ENCODE results near the gene CD58.

The CD58 gene

GRCh38 chr1:116537898-116538297 lies 32.9 kb downstream of the CD58 start:
- POLR2A ChIA-PET, result no interaction called here
- CTCF ChIA-PET, result no interaction called here

GRCh38 chr1:116537040-116537831 lies 33.6 kb downstream of the CD58 start:
- CTCF ChIA-PET, result no interaction called here
- TF ChIP-seq BHLHE40 (IDR thresholded peaks at IDR 0.05; ENCODE audit: borderline replicate concordance) (no peak), ELF4 (IDR thresholded peaks at IDR 0.05) (no peak), SUZ12 (IDR thresholded peaks at IDR 0.05) (no peak), FOXA1 (IDR thresholded peaks at IDR 0.05) (no peak), FOXM1 (IDR thresholded peaks at IDR 0.05; ENCODE audit: borderline replicate concordance) (no peak), FOXK2 (IDR thresholded peaks at IDR 0.05) (no peak), ARNT (IDR thresholded peaks at IDR 0.05) (no peak), PKNOX1 (IDR thresholded peaks at IDR 0.05) (no peak; the same call in 1 of the 2 replicates), TARDBP (IDR thresholded peaks at IDR 0.05) (no peak), HDGF (IDR thresholded peaks at IDR 0.05; ENCODE audit: borderline replicate concordance) (no peak), NFRKB (IDR thresholded peaks at IDR 0.05) (no peak), SP1 (IDR thresholded peaks at IDR 0.05) (no peak), ZNF384 (IDR thresholded peaks at IDR 0.05) (no peak), LEF1 (IDR thresholded peaks at IDR 0.05; ENCODE audit: borderline replicate concordance) (no peak), CTBP1 (IDR thresholded peaks at IDR 0.05; ENCODE audit: borderline replicate concordance) (no peak), L3MBTL2 (conservative IDR thresholded peaks at IDR 0.05) (no peak)

More at GRCh38 chr1:116537898-116538297, 32.9 kb downstream of the CD58 start:
- TF ChIP-seq ZNF384 (IDR thresholded peaks at IDR 0.05) (no peak), FOXM1 (IDR thresholded peaks at IDR 0.05; ENCODE audit: borderline replicate concordance) (no peak), ARNT (IDR thresholded peaks at IDR 0.05) (no peak), BHLHE40 (IDR thresholded peaks at IDR 0.05; ENCODE audit: borderline replicate concordance) (no peak), SP1 (IDR thresholded peaks at IDR 0.05) (no peak), L3MBTL2 (conservative IDR thresholded peaks at IDR 0.05) (no peak)
- DNase-seq (ENCODE audit: extremely low spot score), result no peak

GRCh38 chr1:116534014-116534739 lies 36.6 kb downstream of the CD58 start:
- ChIA-PET CTCF (no interaction called here), POLR2A (no interaction called here)
- no peak for DNase-seq (ENCODE audit: extremely low spot score)
- TF ChIP-seq SP1 (IDR thresholded peaks at IDR 0.05) (no peak), LEF1 (IDR thresholded peaks at IDR 0.05; ENCODE audit: borderline replicate concordance) (no peak), FOXK2 (IDR thresholded peaks at IDR 0.05) (no peak), L3MBTL2 (conservative IDR thresholded peaks at IDR 0.05) (no peak), BHLHE40 (IDR thresholded peaks at IDR 0.05; ENCODE audit: borderline replicate concordance) (no peak)

More at GRCh38 chr1:116537040-116537831, 33.6 kb downstream of the CD58 start:
- DNase-seq (ENCODE audit: extremely low spot score), result no peak
- POLR2A ChIA-PET, result no interaction called here

- TF ChIP-seq FOXK2 (IDR thresholded peaks at IDR 0.05) (no peak), FOXA1 (IDR thresholded peaks at IDR 0.05) (no peak), ARNT (IDR thresholded peaks at IDR 0.05) (no peak), SUZ12 (IDR thresholded peaks at IDR 0.05) (no peak), PKNOX1 (IDR thresholded peaks at IDR 0.05) (no peak), SP1 (IDR thresholded peaks at IDR 0.05) (no peak), TARDBP (IDR thresholded peaks at IDR 0.05) (no peak), LEF1 (IDR thresholded peaks at IDR 0.05; ENCODE audit: borderline replicate concordance) (no peak), NFRKB (IDR thresholded peaks at IDR 0.05) (no peak), BHLHE40 (IDR thresholded peaks at IDR 0.05; ENCODE audit: borderline replicate concordance) (no peak)
- CTCF ChIA-PET, result no interaction called here
- POLR2A ChIA-PET, result no interaction called here
- no peak for DNase-seq (ENCODE audit: extremely low spot score)
These were observed 37.4 kb downstream of the CD58 start for GRCh38 chr1:116533429-116533820.

- CTCF ChIA-PET, result no interaction called here
- POLR2A ChIA-PET, result no interaction called here
- TF ChIP-seq TARDBP (IDR thresholded peaks at IDR 0.05), result no peak
- no peak for TF ChIP-seq NFRKB (IDR thresholded peaks at IDR 0.05)
- no peak for TF ChIP-seq ZNF384 (IDR thresholded peaks at IDR 0.05)
- TF ChIP-seq ELF4 (IDR thresholded peaks at IDR 0.05), result no peak
- no peak for TF ChIP-seq FOXK2 (IDR thresholded peaks at IDR 0.05)
- TF ChIP-seq L3MBTL2 (conservative IDR thresholded peaks at IDR 0.05), result no peak
- no peak for TF ChIP-seq FOXA1 (IDR thresholded peaks at IDR 0.05)
- no peak for TF ChIP-seq SUZ12 (IDR thresholded peaks at IDR 0.05)
- no peak for TF ChIP-seq HDGF (IDR thresholded peaks at IDR 0.05; ENCODE audit: borderline replicate concordance)
- no peak for TF ChIP-seq LEF1 (IDR thresholded peaks at IDR 0.05; ENCODE audit: borderline replicate concordance)
- no peak for TF ChIP-seq PKNOX1 (IDR thresholded peaks at IDR 0.05)
- TF ChIP-seq BHLHE40 (IDR thresholded peaks at IDR 0.05; ENCODE audit: borderline replicate concordance), result no peak
- no peak for TF ChIP-seq SP1 (IDR thresholded peaks at IDR 0.05)
- no peak for TF ChIP-seq ARNT (IDR thresholded peaks at IDR 0.05)
- TF ChIP-seq CTBP1 (IDR thresholded peaks at IDR 0.05; ENCODE audit: borderline replicate concordance), result no peak
- no peak for TF ChIP-seq FOXM1 (IDR thresholded peaks at IDR 0.05; ENCODE audit: borderline replicate concordance)
- no peak for DNase-seq (ENCODE audit: extremely low spot score)
These were observed 38.0 kb downstream of the CD58 start for GRCh38 chr1:116532671-116533428.

Data from HEK293T (cell line).